G401.6 (cell line): ENCODE results near the gene LSG1.
"Not testable (repeated sequence)": the region's sequence is repeated elsewhere in the genome, so short reads cannot be mapped to it uniquely, and the experiment has no call there.

Experiments
- FAIRE-seq: peaks from 2 replicates; lab custom pipeline; 2012; peaks lifted over from hg19 to GRCh38; lab: Jason Lieb, UNC

The LSG1 gene

GRCh38 chr3:194617143-194617671, 54.8 kb downstream of the LSG1 start:
- no peak for FAIRE-seq

- FAIRE-seq = no peak
Measured at GRCh38 chr3:194615226-194615625, 56.8 kb downstream of the LSG1 start.

GRCh38 chr3:194612221-194612620, 59.8 kb downstream of the LSG1 start:
- no peak for FAIRE-seq

GRCh38 chr3:194610689-194611088, 61.3 kb downstream of the LSG1 start:
- no peak for FAIRE-seq

- FAIRE-seq = no peak
Measured at GRCh38 chr3:194609601-194610000, 62.4 kb downstream of the LSG1 start.

- FAIRE-seq = no peak
Measured at GRCh38 chr3:194608981-194609380, 63.0 kb downstream of the LSG1 start.

- no peak for FAIRE-seq
Measured at GRCh38 chr3:194607592-194608389, 64.2 kb downstream of the LSG1 start.

- no peak for FAIRE-seq
Measured at GRCh38 chr3:194606941-194607340, 65.0 kb downstream of the LSG1 start.

- FAIRE-seq = no peak
Measured at GRCh38 chr3:194606163-194606562, 65.8 kb downstream of the LSG1 start.

GRCh38 chr3:194605314-194605713, 66.7 kb downstream of the LSG1 start:
- FAIRE-seq = not testable (repeated sequence)

GRCh38 chr3:194604837-194605236, 67.2 kb downstream of the LSG1 start:
- FAIRE-seq = no peak

- FAIRE-seq = no peak
Measured at GRCh38 chr3:194604126-194604525, 67.9 kb downstream of the LSG1 start.

- FAIRE-seq = no peak
Measured at GRCh38 chr3:194602669-194603171, 69.3 kb downstream of the LSG1 start.

GRCh38 chr3:194598771-194599557, 73.0 kb downstream of the LSG1 start:
- FAIRE-seq = no peak

- FAIRE-seq = no peak
Measured at GRCh38 chr3:194596906-194597305, 75.1 kb downstream of the LSG1 start.

GRCh38 chr3:194592798-194593752, 78.9 kb downstream of the LSG1 start:
- FAIRE-seq = no peak
